HepG2 (cell line): Measurements from ENCODE around the gene SFXN5. TPM values are rescaled to one million over a fixed set of nuclear protein-coding genes. Genes with fewer than 3 reads are reported as not detected.
A peak's percentile ranks its signal among the peaks of the same experiment; 100 is the strongest.

Experiments used
- ATAC-seq: fragments of 200-7000 bp; cut with Tn5 transposase; 3 replicates; pipeline ENCODE4 v1.9.1; 2020; ENCODE audit warnings: mild to moderate bottlenecking, moderate library complexity
- BruUV-seq: library from RNA; stranded (reverse); fragments of 400-500 nt; replicated peaks from 2 replicates; lab custom pipeline; 2021; lab: Mats Ljungman, UMichigan
- CTCF ChIA-PET: fragments of 300-600 bp; formaldehyde crosslinking; extraction: SDS; loops from one replicate; lab custom pipeline; 2021; ENCODE audit warnings: low total read pairs, inconsistent platforms, low intra/inter-chr PET ratio; lab: Yijun Ruan, JAX
- POLR2A ChIA-PET: fragments of 350-600 bp; sonication (Branson Sonifier 250); formaldehyde crosslinking; loops from one replicate; lab custom pipeline; 2020; ENCODE audit warnings: antibody characterized with exemption, inconsistent platforms; lab: Yijun Ruan, JAX
- DNase-seq: peaks from one replicate; pipeline ENCODE4 v3.0.0-alpha.2; 2015; ENCODE audit warnings: low spot score
- FAIRE-seq: peaks from 3 replicates; lab custom pipeline; 2011; peaks lifted over from hg19 to GRCh38; lab: Jason Lieb, UNC
- H2AFZ ChIP-seq: one replicate; pipeline ENCODE4 v1.6.1; 2011; ENCODE audit warnings: low read length, inconsistent platforms
- H3K27ac ChIP-seq: fragments of 300-600 bp; 3 replicates; pipeline ENCODE4 v1.8.0; 2011; ENCODE audit warnings: mixed run types, mild to moderate bottlenecking, mixed read lengths, low read length, inconsistent platforms; ENCODE audit not compliant: insufficient read depth; ENCODE audit errors: extremely low read length
- H3K27me3 ChIP-seq, 2 experiments: fragments of 200-600 bp in 1 of 2; 2 replicates in 1 of 2; 3 replicates in 1 of 2; pipeline versions ENCODE4 v1.6.0 to v1.8.0; 2011; ENCODE audit warnings: low read length in 2 of 2, mild to moderate bottlenecking in 2 of 2, moderate library complexity in 2 of 2, inconsistent platforms in 1 of 2; ENCODE audit not compliant: insufficient read depth in 2 of 2, control insufficient read depth in 1 of 2
- H3K36me3 ChIP-seq, 2 experiments: fragments of 200-600 bp in 1 of 2; replicated peaks in 1 of 2; 2 replicates in 1 of 2; 3 replicates in 1 of 2; pipeline versions ENCODE4 v1.5.1 to v1.8.0; 2011; ENCODE audit warnings: low read length in 2 of 2, inconsistent platforms in 1 of 2; ENCODE audit not compliant: insufficient read depth in 2 of 2, control insufficient read depth in 1 of 2
- H3K4me1 ChIP-seq: 2 replicates; pipeline ENCODE4 v1.5.1; 2012; ENCODE audit warnings: low read length, inconsistent platforms; ENCODE audit not compliant: insufficient read depth
- H3K4me2 ChIP-seq: 2 replicates; pipeline ENCODE4 v1.6.0; 2011; ENCODE audit warnings: low read depth, low read length, inconsistent platforms
- H3K4me3 ChIP-seq, 3 experiments: fragments of 200-600 bp in 1 of 3; sonication (generic), shearing (Covaris generic) in 1 of 3; replicated peaks in 1 of 3; 2 replicates each; pipeline ENCODE4 v1.5.1; 2011 to 2016; ENCODE audit warnings: low read length in 3 of 3, inconsistent platforms in 2 of 3, low read depth in 2 of 3, mild to moderate bottlenecking in 2 of 3, control low read depth in 1 of 3, mixed read lengths in 1 of 3; ENCODE audit not compliant: insufficient read depth in 1 of 3
- H3K79me2 ChIP-seq: one replicate; pipeline ENCODE4 v1.6.1; 2011; ENCODE audit warnings: low read length, inconsistent platforms; ENCODE audit not compliant: insufficient read depth
- H3K9ac ChIP-seq: 2 replicates; pipeline ENCODE4 v1.6.0; 2011; ENCODE audit warnings: mild to moderate bottlenecking, low read depth, low read length, inconsistent platforms; ENCODE audit not compliant: insufficient read depth
- H3K9me3 ChIP-seq: 2 replicates; pipeline ENCODE4 v1.5.1; 2012; ENCODE audit warnings: mild to moderate bottlenecking, low read length
- H4K20me1 ChIP-seq: 2 replicates; pipeline ENCODE4 v1.6.0; 2011; ENCODE audit warnings: inconsistent platforms, mild to moderate bottlenecking, low read length, moderate library complexity; ENCODE audit not compliant: insufficient read depth
- ARID2 ChIP-seq: sonication (generic); formaldehyde crosslinking; IDR thresholded peaks from 2 replicates; pipeline ENCODE4 v1.8.1; 2022; ENCODE audit warnings: mild to moderate bottlenecking, missing genetic modification reagents, borderline replicate concordance
- NCOA2 ChIP-seq: sonication (generic); formaldehyde crosslinking; IDR thresholded peaks from 2 replicates; pipeline ENCODE4 v1.8.0; 2022; ENCODE audit warnings: inconsistent platforms
- RAD21 ChIP-seq: fragments of 450-650 bp; formaldehyde crosslinking; IDR thresholded peaks from 2 replicates; pipeline ENCODE4 v1.5.0; 2020; ENCODE audit warnings: mild to moderate bottlenecking
- ZFP1 ChIP-seq: IDR thresholded peaks from 2 replicates; pipeline ENCODE4 v1.6.1; 2016
- ZNF17 ChIP-seq: sonication (generic); formaldehyde crosslinking; IDR thresholded peaks from 2 replicates; pipeline ENCODE4 v1.5.0; 2020; ENCODE audit warnings: mild to moderate bottlenecking, missing genetic modification reagents
- ZNF224 ChIP-seq: sonication (generic); formaldehyde crosslinking; IDR thresholded peaks from 2 replicates; pipeline ENCODE4 v1.5.0; 2020; ENCODE audit warnings: mild to moderate bottlenecking, missing genetic modification reagents
- ZNF546 ChIP-seq: sonication (generic); formaldehyde crosslinking; conservative IDR thresholded peaks from 2 replicates; pipeline ENCODE4 v1.8.1; 2023; ENCODE audit warnings: mild to moderate bottlenecking, missing genetic modification reagents
- ZSCAN22 ChIP-seq: sonication (generic); formaldehyde crosslinking; IDR thresholded peaks from 2 replicates; pipeline ENCODE4 v1.4.0; 2020; ENCODE audit warnings: mild to moderate bottlenecking, missing genetic modification reagents
- ZSCAN25 ChIP-seq: sonication (generic); formaldehyde crosslinking; IDR thresholded peaks from 2 replicates; pipeline ENCODE4 v1.8.0; 2022; ENCODE audit warnings: mild to moderate bottlenecking, missing genetic modification reagents
- WGBS: methylation state at CpG from one replicate; pipeline ENCODE4 v1.1.6; 2017; ENCODE audit warnings: low lambda C conversion rate; 5-methylcytosine and 5-hydroxymethylcytosine counted together
- in situ Hi-C: cut with HindIII; loops from 2 replicates; pipeline ENCODE4 v1.10.0; 2017; ENCODE audit warnings: low pct_unique_long_range_greater_than_20kb; ENCODE audit not compliant: extremely low pct_ligation_motif_present
- intact Hi-C: fragments of 100-400 bp; cut with micrococcal nuclease; formaldehyde crosslinking; loops from one replicate; pipeline ENCODE4 v1.10.0; 2022; ENCODE audit not compliant: unreplicated experiment
- polyA plus RNA-seq, 8 experiments: library from polyadenylated mRNA; depleted of rRNA in 3 of 8; stranded (reverse) in 7 of 8; unstranded in 1 of 8; fragments of >200 nt; fragmentation: Illumina TruSeq in 4 of 8; extraction: Trizol in 4 of 8; gene quantifications; 2 replicates each; pipeline versions ENCODE4 v1.2.1 to v1.2.3, GENCODE V29; 2011 to 2016; ENCODE audit warnings: low read depth in 4 of 8, missing spikeins in 1 of 8, mixed read lengths in 1 of 8; ENCODE audit not compliant: insufficient read depth in 1 of 8
- total RNA-seq, 5 experiments: library from RNA; depleted of rRNA; stranded (reverse); fragments of >200 nt; fragmentation: Illumina TruSeq; extraction: Trizol; gene quantifications; 2 replicates each; pipeline ENCODE4 v1.2.3, GENCODE V29; 2016; ENCODE audit warnings: low read depth in 1 of 5
- TF ChIP-seq, protein P1 (sequence below): sonication (generic); formaldehyde crosslinking; IDR thresholded peaks from 2 replicates; pipeline ENCODE4 v1.5.1; 2020; ENCODE audit warnings: mild to moderate bottlenecking, missing genetic modification reagents, moderate library complexity
- TF ChIP-seq, protein P2 (sequence below): sonication (generic); formaldehyde crosslinking; IDR thresholded peaks from 2 replicates; pipeline ENCODE4 v1.5.0; 2020; ENCODE audit warnings: mild to moderate bottlenecking, missing genetic modification reagents, moderate library complexity
- TF ChIP-seq, protein P3 (sequence below): sonication (generic); formaldehyde crosslinking; IDR thresholded peaks from 2 replicates; pipeline ENCODE4 v1.8.0; 2023; ENCODE audit warnings: mild to moderate bottlenecking, missing genetic modification reagents
- TF ChIP-seq, protein P4 (sequence below), 2 experiments: sonication (generic) in 1 of 2; formaldehyde crosslinking in 1 of 2; IDR thresholded peaks; 2 replicates each; pipeline versions ENCODE4 v1.6.1 to v1.9.0; 2014 to 2022; ENCODE audit warnings: antibody characterized with exemption in 1 of 2, borderline replicate concordance in 1 of 2, inconsistent platforms in 1 of 2, low read depth in 1 of 2, missing genetic modification reagents in 1 of 2

The SFXN5 gene
- total and polyA plus RNA-seq, 2 of the 13 experiments (the other 11 are each of a cell fraction or from before 2014, with no cell fraction given), result 34.9 to 37.4 TPM

DNA sequence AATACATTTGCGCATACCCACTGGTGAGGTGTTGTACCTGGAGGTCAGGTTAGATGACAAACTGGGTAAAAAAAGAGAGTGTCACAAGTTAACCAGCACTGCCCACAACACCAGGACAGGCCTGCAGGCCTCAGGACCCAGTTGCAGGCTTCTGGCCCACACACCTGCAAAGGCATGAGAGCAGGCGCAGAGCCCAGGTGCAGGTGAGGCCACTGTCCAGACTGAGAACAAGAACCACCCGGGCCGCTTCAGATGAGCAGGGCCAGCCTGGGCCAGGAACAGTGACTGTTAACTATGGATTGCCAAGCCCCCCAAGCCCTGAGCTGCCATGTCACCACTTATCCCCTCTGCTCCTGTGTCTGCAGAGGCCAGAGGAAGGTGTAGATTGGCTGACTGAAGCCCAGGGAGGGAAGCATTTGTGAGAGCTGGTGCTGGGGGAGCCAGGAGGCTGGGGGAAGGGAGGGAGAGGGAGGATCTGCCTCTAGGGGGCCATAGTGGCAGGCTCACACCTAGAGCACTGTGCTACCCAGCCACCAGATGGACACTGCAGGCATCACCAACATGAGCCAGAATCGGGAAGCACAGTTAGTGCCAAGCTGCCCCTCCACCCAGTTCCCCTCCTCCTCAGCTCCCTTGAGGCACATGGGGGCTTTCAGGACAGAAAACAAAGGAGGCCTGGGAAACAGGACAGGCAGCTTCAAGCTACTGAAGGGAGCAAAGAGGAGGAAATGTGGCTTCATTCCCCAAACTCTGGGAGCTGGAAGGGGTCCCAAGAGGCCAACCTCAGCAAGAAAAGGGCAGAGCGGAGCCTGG is 35.4 kb downstream of the SFXN5 start:
- WGBS, result 89% methylated on average over 6 of the region's 6 CpGs
- no peak overlapping the region for H2AFZ ChIP-seq
- DNase-seq (peak; percentile 41), FAIRE-seq (no peak), ATAC-seq (peak; percentile 57)
- H4K20me1 ChIP-seq, result no peaks in the 10 kb centered on the region
- ChIA-PET POLR2A (interaction anchor here (0.8 to 1.8 kb wide), 2 partner anchors 8 to 177 kb away, joined by 3 to 5 read pairs; no protein-coding TSS in a partner anchor), CTCF (interaction anchor here (0.6 kb wide), 1 partner anchor 128 kb away, joined by 3 read pairs; no protein-coding TSS in a partner anchor)
- H3K4me3 ChIP-seq, result no peak overlapping the region
- H3K27ac ChIP-seq, result peak overlapping the region; percentile 29
- intact Hi-C loops, result no loop called here
- H3K36me3 ChIP-seq, result peaks cover 3 to 27% of the 10 kb centered on the region in 2 experiments; a peak in 4 of 5 replicates
- no peak overlapping the region for H3K4me2 ChIP-seq
- peaks cover 4% of the 10 kb centered on the region for H3K79me2 ChIP-seq
- in situ Hi-C loops, result no loop called here
- H3K4me1 ChIP-seq, result peaks cover 70% of the 10 kb centered on the region
- H3K27me3 ChIP-seq, result no peaks in the 10 kb centered on the region
- no peak overlapping the region; the same call in 1 of the 2 replicates for H3K9ac ChIP-seq
- H3K9me3 ChIP-seq, result no peaks in the 10 kb centered on the region
- no TSS peak for BruUV-seq
- TF ChIP-seq ZNF17 (CRISPR knock-in tag) (no peak), ZSCAN25 (CRISPR knock-in tag) (peak; percentile 17; the same call in 1 of the 2 replicates), ZNF224 (CRISPR knock-in tag) (no peak), NCOA2 (no peak), ZNF546 (CRISPR knock-in tag) (no peak), ARID2 (CRISPR knock-in tag) (no peak), RAD21 (CRISPR knock-in tag) (peak; percentile 52), ZFP1 (no peak), ZSCAN22 (CRISPR knock-in tag) (no peak)
- TF ChIP-seq, protein P1, sequence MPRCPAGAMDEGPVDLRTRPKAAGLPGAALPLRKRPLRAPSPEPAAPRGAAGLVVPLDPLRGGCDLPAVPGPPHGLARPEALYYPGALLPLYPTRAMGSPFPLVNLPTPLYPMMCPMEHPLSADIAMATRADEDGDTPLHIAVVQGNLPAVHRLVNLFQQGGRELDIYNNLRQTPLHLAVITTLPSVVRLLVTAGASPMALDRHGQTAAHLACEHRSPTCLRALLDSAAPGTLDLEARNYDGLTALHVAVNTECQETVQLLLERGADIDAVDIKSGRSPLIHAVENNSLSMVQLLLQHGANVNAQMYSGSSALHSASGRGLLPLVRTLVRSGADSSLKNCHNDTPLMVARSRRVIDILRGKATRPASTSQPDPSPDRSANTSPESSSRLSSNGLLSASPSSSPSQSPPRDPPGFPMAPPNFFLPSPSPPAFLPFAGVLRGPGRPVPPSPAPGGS, result no peak
- TF ChIP-seq, protein P2, sequence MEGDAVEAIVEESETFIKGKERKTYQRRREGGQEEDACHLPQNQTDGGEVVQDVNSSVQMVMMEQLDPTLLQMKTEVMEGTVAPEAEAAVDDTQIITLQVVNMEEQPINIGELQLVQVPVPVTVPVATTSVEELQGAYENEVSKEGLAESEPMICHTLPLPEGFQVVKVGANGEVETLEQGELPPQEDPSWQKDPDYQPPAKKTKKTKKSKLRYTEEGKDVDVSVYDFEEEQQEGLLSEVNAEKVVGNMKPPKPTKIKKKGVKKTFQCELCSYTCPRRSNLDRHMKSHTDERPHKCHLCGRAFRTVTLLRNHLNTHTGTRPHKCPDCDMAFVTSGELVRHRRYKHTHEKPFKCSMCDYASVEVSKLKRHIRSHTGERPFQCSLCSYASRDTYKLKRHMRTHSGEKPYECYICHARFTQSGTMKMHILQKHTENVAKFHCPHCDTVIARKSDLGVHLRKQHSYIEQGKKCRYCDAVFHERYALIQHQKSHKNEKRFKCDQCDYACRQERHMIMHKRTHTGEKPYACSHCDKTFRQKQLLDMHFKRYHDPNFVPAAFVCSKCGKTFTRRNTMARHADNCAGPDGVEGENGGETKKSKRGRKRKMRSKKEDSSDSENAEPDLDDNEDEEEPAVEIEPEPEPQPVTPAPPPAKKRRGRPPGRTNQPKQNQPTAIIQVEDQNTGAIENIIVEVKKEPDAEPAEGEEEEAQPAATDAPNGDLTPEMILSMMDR (CRISPR knock-in tag), result peak; percentile 61
- TF ChIP-seq, protein P3, sequence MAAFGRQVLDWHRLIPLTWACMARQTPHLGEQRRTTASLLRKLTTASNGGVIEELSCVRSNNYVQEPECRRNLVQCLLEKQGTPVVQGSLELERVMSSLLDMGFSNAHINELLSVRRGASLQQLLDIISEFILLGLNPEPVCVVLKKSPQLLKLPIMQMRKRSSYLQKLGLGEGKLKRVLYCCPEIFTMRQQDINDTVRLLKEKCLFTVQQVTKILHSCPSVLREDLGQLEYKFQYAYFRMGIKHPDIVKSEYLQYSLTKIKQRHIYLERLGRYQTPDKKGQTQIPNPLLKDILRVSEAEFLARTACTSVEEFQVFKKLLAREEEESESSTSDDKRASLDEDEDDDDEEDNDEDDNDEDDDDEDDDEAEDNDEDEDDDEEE, result peak; percentile 62; the same call in 1 of the 2 replicates
- TF ChIP-seq, protein P4, sequence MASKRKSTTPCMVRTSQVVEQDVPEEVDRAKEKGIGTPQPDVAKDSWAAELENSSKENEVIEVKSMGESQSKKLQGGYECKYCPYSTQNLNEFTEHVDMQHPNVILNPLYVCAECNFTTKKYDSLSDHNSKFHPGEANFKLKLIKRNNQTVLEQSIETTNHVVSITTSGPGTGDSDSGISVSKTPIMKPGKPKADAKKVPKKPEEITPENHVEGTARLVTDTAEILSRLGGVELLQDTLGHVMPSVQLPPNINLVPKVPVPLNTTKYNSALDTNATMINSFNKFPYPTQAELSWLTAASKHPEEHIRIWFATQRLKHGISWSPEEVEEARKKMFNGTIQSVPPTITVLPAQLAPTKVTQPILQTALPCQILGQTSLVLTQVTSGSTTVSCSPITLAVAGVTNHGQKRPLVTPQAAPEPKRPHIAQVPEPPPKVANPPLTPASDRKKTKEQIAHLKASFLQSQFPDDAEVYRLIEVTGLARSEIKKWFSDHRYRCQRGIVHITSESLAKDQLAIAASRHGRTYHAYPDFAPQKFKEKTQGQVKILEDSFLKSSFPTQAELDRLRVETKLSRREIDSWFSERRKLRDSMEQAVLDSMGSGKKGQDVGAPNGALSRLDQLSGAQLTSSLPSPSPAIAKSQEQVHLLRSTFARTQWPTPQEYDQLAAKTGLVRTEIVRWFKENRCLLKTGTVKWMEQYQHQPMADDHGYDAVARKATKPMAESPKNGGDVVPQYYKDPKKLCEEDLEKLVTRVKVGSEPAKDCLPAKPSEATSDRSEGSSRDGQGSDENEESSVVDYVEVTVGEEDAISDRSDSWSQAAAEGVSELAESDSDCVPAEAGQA (IDR thresholded peaks at IDR 0.05; ENCODE audit: low read depth), result no peak
- TF ChIP-seq, protein P4 (CRISPR knock-in tag; IDR thresholded peaks at IDR 0.05; ENCODE audit: borderline replicate concordance), result no peak
